ENCODE measurements around the gene EXOC4. TPM values are rescaled to one million over a fixed set of nuclear protein-coding genes. Genes with fewer than 3 reads are reported as not detected.

EXOC4 gene
- total RNA-seq, 1 experiment from 2014 or later = 71.0 TPM

DNA sequence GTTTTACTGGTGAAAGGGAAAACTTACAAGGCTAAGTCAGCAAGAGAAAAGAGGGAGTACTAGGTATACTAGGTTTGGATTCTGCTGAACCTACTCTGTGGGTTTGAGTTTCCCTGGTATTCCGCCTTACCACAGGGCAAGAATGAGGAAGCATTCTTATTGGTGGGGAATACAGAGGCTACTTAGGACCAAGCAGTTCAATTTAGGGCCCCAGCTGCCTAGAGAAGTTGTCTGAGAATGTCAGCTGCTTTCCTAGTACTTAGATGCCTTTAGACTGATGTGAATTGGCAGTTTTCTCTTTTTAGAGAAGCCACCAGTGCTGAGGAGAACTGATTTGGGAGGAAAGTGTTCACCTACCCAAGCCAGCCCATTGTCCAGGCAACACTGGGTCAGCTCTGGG, 465.3 kb downstream of the EXOC4 start:
- Histone ChIP-seq H3K4me3 (ENCODE audit: low read depth in 2 of 2, low read length in 2 of 2) (no peak overlapping the region), H3K4me1 (ENCODE audit: control insufficient read depth, insufficient read depth, low read length) (no peaks in the 10 kb centered on the region), H3K27ac (ENCODE audit: low read length) (no peak overlapping the region), H3K36me3 (ENCODE audit: control insufficient read depth, insufficient read depth, low read length) (no peaks in the 10 kb centered on the region), H3K27me3 (ENCODE audit: control insufficient read depth, insufficient read depth, low read length) (no peaks in the 10 kb centered on the region), H3K9me3 (ENCODE audit: control insufficient read depth, insufficient read depth, low read depth, low read length) (no peaks in the 10 kb centered on the region)
- intact Hi-C loops (cut with micrococcal nuclease; ENCODE audit: unreplicated experiment) = no loop called here
- no peak for DNase-seq (ENCODE audit: low read depth, low spot score)
- POLR2A ChIA-PET = no interaction called here
- no peak for ATAC-seq
- in situ Hi-C loops (cut with HindIII; ENCODE audit: low pct_unique_long_range_greater_than_20kb, low sequenced_read_pairs) = no loop called here
- BruUV-seq (replicated peaks) = no TSS peak
- TF ChIP-seq, protein P1, sequence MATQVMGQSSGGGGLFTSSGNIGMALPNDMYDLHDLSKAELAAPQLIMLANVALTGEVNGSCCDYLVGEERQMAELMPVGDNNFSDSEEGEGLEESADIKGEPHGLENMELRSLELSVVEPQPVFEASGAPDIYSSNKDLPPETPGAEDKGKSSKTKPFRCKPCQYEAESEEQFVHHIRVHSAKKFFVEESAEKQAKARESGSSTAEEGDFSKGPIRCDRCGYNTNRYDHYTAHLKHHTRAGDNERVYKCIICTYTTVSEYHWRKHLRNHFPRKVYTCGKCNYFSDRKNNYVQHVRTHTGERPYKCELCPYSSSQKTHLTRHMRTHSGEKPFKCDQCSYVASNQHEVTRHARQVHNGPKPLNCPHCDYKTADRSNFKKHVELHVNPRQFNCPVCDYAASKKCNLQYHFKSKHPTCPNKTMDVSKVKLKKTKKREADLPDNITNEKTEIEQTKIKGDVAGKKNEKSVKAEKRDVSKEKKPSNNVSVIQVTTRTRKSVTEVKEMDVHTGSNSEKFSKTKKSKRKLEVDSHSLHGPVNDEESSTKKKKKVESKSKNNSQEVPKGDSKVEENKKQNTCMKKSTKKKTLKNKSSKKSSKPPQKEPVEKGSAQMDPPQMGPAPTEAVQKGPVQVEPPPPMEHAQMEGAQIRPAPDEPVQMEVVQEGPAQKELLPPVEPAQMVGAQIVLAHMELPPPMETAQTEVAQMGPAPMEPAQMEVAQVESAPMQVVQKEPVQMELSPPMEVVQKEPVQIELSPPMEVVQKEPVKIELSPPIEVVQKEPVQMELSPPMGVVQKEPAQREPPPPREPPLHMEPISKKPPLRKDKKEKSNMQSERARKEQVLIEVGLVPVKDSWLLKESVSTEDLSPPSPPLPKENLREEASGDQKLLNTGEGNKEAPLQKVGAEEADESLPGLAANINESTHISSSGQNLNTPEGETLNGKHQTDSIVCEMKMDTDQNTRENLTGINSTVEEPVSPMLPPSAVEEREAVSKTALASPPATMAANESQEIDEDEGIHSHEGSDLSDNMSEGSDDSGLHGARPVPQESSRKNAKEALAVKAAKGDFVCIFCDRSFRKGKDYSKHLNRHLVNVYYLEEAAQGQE (IDR thresholded peaks at IDR 0.05; ENCODE audit: insufficient read depth in 1 of 2, low read depth in 2 of 2, low read length in 1 of 2) = no peak
- TF ChIP-seq SIN3A (IDR thresholded peaks at IDR 0.05; ENCODE audit: borderline replicate concordance, insufficient read depth, low read depth, low read length) (no peak), TCF7L2 (IDR thresholded peaks at IDR 0.05; ENCODE audit: low read depth, low read length) (no peak)
- TF ChIP-seq, protein P2, sequence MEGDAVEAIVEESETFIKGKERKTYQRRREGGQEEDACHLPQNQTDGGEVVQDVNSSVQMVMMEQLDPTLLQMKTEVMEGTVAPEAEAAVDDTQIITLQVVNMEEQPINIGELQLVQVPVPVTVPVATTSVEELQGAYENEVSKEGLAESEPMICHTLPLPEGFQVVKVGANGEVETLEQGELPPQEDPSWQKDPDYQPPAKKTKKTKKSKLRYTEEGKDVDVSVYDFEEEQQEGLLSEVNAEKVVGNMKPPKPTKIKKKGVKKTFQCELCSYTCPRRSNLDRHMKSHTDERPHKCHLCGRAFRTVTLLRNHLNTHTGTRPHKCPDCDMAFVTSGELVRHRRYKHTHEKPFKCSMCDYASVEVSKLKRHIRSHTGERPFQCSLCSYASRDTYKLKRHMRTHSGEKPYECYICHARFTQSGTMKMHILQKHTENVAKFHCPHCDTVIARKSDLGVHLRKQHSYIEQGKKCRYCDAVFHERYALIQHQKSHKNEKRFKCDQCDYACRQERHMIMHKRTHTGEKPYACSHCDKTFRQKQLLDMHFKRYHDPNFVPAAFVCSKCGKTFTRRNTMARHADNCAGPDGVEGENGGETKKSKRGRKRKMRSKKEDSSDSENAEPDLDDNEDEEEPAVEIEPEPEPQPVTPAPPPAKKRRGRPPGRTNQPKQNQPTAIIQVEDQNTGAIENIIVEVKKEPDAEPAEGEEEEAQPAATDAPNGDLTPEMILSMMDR (IDR thresholded peaks at IDR 0.05) = no peak
- CTCF ChIA-PET = no interaction called here

DNA sequence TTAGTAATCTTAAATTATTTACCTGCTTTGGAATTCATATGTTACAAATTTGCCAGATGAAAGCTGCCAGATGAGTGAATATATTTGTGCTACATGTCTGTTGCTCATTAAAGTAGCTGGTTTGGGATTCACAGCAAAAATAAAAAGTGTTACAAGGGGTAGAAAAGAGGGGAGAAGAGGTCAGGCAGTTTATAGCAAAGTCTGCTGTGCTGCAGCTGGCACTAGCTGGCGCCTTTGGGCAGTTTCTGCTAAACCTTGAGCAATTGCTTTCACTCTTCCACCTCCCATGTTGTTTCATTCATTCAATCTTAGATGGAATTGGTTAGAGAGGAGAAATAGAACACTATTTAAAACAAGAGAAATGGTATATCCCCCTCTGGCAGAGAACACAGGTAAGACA, 470.2 kb downstream of the EXOC4 start:
- H3K4me3 ChIP-seq (ENCODE audit: low read depth in 2 of 2, low read length in 2 of 2) = no peak overlapping the region
- ChIA-PET POLR2A (no interaction called here), CTCF (no interaction called here)
- H3K4me1 ChIP-seq (ENCODE audit: control insufficient read depth, insufficient read depth, low read length) = no peaks in the 10 kb centered on the region
- no peaks in the 10 kb centered on the region for H3K27me3 ChIP-seq (ENCODE audit: control insufficient read depth, insufficient read depth, low read length)
- in situ Hi-C loops (cut with HindIII; ENCODE audit: low pct_unique_long_range_greater_than_20kb, low sequenced_read_pairs) (no loop called here), intact Hi-C loops (cut with micrococcal nuclease; ENCODE audit: unreplicated experiment) (no loop called here)
- H3K36me3 ChIP-seq (ENCODE audit: control insufficient read depth, insufficient read depth, low read length) = no peaks in the 10 kb centered on the region
- ATAC-seq (no peak), DNase-seq (ENCODE audit: low read depth, low spot score) (no peak)
- H3K9me3 ChIP-seq (ENCODE audit: control insufficient read depth, insufficient read depth, low read depth, low read length) = no peaks in the 10 kb centered on the region
- no peak overlapping the region for H3K27ac ChIP-seq (ENCODE audit: low read length)
- no TSS peak for BruUV-seq (replicated peaks)
- TF ChIP-seq SIN3A (IDR thresholded peaks at IDR 0.05; ENCODE audit: borderline replicate concordance, insufficient read depth, low read depth, low read length) (no peak), TCF7L2 (IDR thresholded peaks at IDR 0.05; ENCODE audit: low read depth, low read length) (no peak), POLR2AphosphoS5 (IDR thresholded peaks at IDR 0.05; ENCODE audit: low read depth, low read length) (no peak)
- TF ChIP-seq, protein P2 (IDR thresholded peaks at IDR 0.05) = peak; percentile 26
- TF ChIP-seq, protein P1 (IDR thresholded peaks at IDR 0.05; ENCODE audit: insufficient read depth in 1 of 2, low read depth in 2 of 2, low read length in 1 of 2) = no peak

Measured in Panc1 (cell line).